Breast epithelium (tissue), 4 donors: ENCODE results near the gene METTL18. TPM values are rescaled to one million over a fixed set of nuclear protein-coding genes. Genes with fewer than 3 reads are reported as not detected.

Source experiments
- DNase-seq, 2 donors: peaks; one replicate each; pipeline ENCODE4 v3.0.0-alpha.2; 2019; ENCODE audit warnings: low spot score in 2 of 2
- H3K27ac ChIP-seq, 2 donors: fragments of 200-600 bp; sonication (generic) in 1 of 2; one replicate each; pipeline ENCODE4 v1.5.1; 2016 to 2019; ENCODE audit warnings: mild to moderate bottlenecking in 1 of 2
- H3K27me3 ChIP-seq, 2 donors: fragments of 200-600 bp; sonication (generic) in 1 of 2; one replicate each; pipeline versions ENCODE4 v1.5.1 to v1.6.0; 2017 to 2019; ENCODE audit warnings: control low read depth in 1 of 2, mild to moderate bottlenecking in 1 of 2
- H3K36me3 ChIP-seq: fragments of 200-600 bp; one replicate; pipeline ENCODE4 v1.5.1; 2019
- H3K4me1 ChIP-seq, 2 donors: fragments of 200-600 bp; sonication (generic); one replicate each; pipeline ENCODE4 v1.5.1; 2016 to 2019; ENCODE audit warnings: control low read depth in 1 of 2
- H3K4me3 ChIP-seq, 3 donors: fragments of 200-600 bp; sonication (generic); 1 replicate in 2 of 3; 2 replicates in 1 of 3; pipeline ENCODE4 v1.5.1; 2016 to 2019; ENCODE audit warnings: mild to moderate bottlenecking in 3 of 3, moderate library complexity in 2 of 3
- H3K9me3 ChIP-seq, 2 donors: fragments of 200-600 bp; sonication (generic) in 1 of 2; one replicate each; pipeline ENCODE4 v1.5.1; 2016 to 2019; ENCODE audit warnings: control low read depth in 1 of 2
- POLR2A ChIP-seq: fragments of 450-650 bp; IDR thresholded peaks from one replicate; pipeline ENCODE4 v1.6.1; 2016; ENCODE audit warnings: antibody characterized with exemption, mild to moderate bottlenecking, moderate library complexity
- POLR2AphosphoS5 ChIP-seq, 3 donors: sonication (generic); formaldehyde crosslinking; IDR thresholded peaks; one replicate each; pipeline ENCODE4 v1.6.1; 2017; ENCODE audit warnings: antibody characterized with exemption in 3 of 3
- intact Hi-C: fragments of 100-400 bp; cut with DNase I; formaldehyde crosslinking; loops from one replicate; pipeline ENCODE4 v1.15.1; 2023; ENCODE audit warnings: low total_unique reads
- total RNA-seq, 3 donors: library from RNA; depleted of rRNA; stranded (reverse); fragments of >200 nt; gene quantifications; one replicate each; pipeline ENCODE4 v1.1.0, GENCODE V29; 2016
- TF ChIP-seq, protein P1 (sequence below), 3 donors: fragments of 450-650 bp; IDR thresholded peaks; one replicate each; pipeline ENCODE4 v1.5.1; 2016 to 2017; ENCODE audit warnings: antibody characterized with exemption in 3 of 3, mild to moderate bottlenecking in 3 of 3, moderate library complexity in 3 of 3

The METTL18 gene
- total RNA-seq, 3 donors from 2014 or later: 4.3 to 6.9 (median 6.1) TPM

DNA sequence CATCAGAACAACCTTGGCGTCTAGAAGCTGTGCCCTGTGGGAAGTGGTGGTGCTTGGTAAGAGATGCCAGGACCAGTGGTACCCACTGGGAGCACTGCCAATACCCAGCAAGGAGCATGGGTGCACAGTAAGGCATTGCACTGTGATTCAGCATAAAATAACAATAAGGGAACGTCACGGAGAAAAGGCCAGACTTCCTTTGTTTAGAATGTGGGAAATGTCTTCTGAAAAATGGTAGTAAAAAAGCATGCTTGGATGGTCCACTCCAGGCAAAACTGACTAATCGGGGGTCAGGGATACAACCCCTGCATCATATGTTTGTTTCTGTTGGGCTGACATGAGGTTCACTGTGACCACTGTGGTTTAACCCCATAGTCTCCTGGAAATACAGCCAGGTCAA is 14.7 kb downstream of the METTL18 start:
- no peaks in the 10 kb centered on the region for H3K36me3 ChIP-seq
- peak overlapping the region in 1 of 2 donors; percentile 28 for H3K27ac ChIP-seq
- H3K27me3 ChIP-seq: no peaks in the 10 kb centered on the region
- H3K4me3 ChIP-seq: no peak overlapping the region
- no peaks in the 10 kb centered on the region for H3K9me3 ChIP-seq
- no peak for DNase-seq
- no peaks in the 10 kb centered on the region for H3K4me1 ChIP-seq
- TF ChIP-seq POLR2A (no peak), POLR2AphosphoS5 (IDR thresholded peaks at IDR 0.05) (no peak)
- TF ChIP-seq, protein P1, sequence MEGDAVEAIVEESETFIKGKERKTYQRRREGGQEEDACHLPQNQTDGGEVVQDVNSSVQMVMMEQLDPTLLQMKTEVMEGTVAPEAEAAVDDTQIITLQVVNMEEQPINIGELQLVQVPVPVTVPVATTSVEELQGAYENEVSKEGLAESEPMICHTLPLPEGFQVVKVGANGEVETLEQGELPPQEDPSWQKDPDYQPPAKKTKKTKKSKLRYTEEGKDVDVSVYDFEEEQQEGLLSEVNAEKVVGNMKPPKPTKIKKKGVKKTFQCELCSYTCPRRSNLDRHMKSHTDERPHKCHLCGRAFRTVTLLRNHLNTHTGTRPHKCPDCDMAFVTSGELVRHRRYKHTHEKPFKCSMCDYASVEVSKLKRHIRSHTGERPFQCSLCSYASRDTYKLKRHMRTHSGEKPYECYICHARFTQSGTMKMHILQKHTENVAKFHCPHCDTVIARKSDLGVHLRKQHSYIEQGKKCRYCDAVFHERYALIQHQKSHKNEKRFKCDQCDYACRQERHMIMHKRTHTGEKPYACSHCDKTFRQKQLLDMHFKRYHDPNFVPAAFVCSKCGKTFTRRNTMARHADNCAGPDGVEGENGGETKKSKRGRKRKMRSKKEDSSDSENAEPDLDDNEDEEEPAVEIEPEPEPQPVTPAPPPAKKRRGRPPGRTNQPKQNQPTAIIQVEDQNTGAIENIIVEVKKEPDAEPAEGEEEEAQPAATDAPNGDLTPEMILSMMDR (IDR thresholded peaks at IDR 0.05): no peak
- intact Hi-C loops: no loop called here

- H3K9me3 ChIP-seq: no peaks in the 10 kb centered on the region
- no peaks in the 10 kb centered on the region for H3K4me1 ChIP-seq
- no peak for TF ChIP-seq POLR2AphosphoS5 (IDR thresholded peaks at IDR 0.05)
- TF ChIP-seq POLR2A: no peak
- TF ChIP-seq, protein P1 (IDR thresholded peaks at IDR 0.05): no peak
Observed at GRCh38 chr1:169779150-169779549, 15.6 kb downstream of the METTL18 start.

DNA sequence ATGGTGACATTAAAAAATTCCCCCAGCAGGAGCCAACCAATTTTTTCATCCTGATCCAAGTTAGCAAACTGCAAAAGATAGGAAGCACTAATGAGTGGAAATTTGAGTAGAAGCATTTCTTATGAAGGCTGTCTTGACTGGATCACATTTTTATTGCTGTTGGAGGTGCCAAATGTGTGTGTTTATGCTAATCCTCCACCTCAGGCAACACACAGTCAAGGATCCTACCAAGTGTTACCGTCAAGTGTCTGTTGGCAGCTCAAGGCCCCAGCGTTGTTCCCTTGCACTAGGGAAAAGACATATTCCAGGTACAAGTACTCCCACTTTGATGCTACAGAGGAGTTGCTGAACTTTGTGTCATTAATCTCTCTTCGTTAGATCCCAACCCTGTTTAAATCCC is 18.3 kb downstream of the METTL18 start:
- intact Hi-C loops: no loop called here
- DNase-seq: no peak
- H3K4me3 ChIP-seq: no peak overlapping the region
- H3K36me3 ChIP-seq: no peaks in the 10 kb centered on the region
- no peaks in the 10 kb centered on the region for H3K4me1 ChIP-seq
- H3K27me3 ChIP-seq: no peaks in the 10 kb centered on the region
- H3K9me3 ChIP-seq: no peaks in the 10 kb centered on the region
- TF ChIP-seq, protein P1 (IDR thresholded peaks at IDR 0.05): no peak
- TF ChIP-seq POLR2A: no peak
- no peak for TF ChIP-seq POLR2AphosphoS5 (IDR thresholded peaks at IDR 0.05)
- H3K27ac ChIP-seq: no peak overlapping the region

More at GRCh38 chr1:169779150-169779549, 15.6 kb downstream of the METTL18 start:
- Histone ChIP-seq H3K4me3 (no peak overlapping the region), H3K27me3 (no peaks in the 10 kb centered on the region), H3K36me3 (no peaks in the 10 kb centered on the region), H3K27ac (no peak overlapping the region)
- intact Hi-C loops: no loop called here
- no peak for DNase-seq

DNA sequence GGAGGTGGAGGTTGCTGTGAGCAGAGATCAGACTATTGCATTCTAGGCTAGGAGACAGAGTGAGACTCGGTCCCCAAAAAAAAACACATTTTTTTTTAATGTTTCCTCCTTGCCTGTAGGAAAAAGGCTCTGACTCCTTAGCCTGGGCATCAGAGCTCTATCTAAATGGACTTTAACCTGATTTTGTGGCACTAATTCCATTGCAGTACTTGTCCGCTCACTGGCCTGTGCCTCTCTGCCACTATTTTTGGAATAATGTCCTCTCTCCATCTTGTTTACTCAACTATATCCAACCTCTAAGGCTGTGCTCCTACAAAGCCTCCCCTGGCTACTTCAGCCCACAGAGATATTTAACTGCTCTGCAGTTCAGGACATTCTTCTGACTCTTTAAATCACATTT is 26.5 kb downstream of the METTL18 start:
- Histone ChIP-seq H3K27me3 (no peaks in the 10 kb centered on the region), H3K36me3 (no peaks in the 10 kb centered on the region), H3K9me3 (no peaks in the 10 kb centered on the region), H3K4me3 (no peak overlapping the region), H3K27ac (no peak overlapping the region), H3K4me1 (no peaks in the 10 kb centered on the region)
- TF ChIP-seq POLR2A: no peak
- TF ChIP-seq, protein P1 (IDR thresholded peaks at IDR 0.05): no peak
- TF ChIP-seq POLR2AphosphoS5 (IDR thresholded peaks at IDR 0.05): no peak
- DNase-seq: no peak
- intact Hi-C loops: no loop called here

GRCh38 chr1:169765580-169766331 is 29.0 kb downstream of the METTL18 start:
- Histone ChIP-seq H3K4me3 (no peak overlapping the region), H3K9me3 (no peaks in the 10 kb centered on the region), H3K27me3 (no peaks in the 10 kb centered on the region), H3K36me3 (no peaks in the 10 kb centered on the region), H3K4me1 (no peaks in the 10 kb centered on the region), H3K27ac (no peak overlapping the region)
- no peak for DNase-seq
- intact Hi-C loops: no loop called here
- TF ChIP-seq POLR2A (no peak), POLR2AphosphoS5 (IDR thresholded peaks at IDR 0.05) (no peak)
- TF ChIP-seq, protein P1 (IDR thresholded peaks at IDR 0.05): no peak
